HG03135 (cell line): Measurements from ENCODE around the gene NME7.
A peak's percentile ranks its signal among the peaks of the same experiment; 100 is the strongest.
"Not testable (repeated sequence)": the region's sequence is repeated elsewhere in the genome, so short reads cannot be mapped to it uniquely, and the experiment has no call there.

Source experiments
- ATAC-seq: cut with Tn5 transposase; IDR thresholded peaks from one replicate; pipeline ENCODE4 v1.9.1; 2021; ENCODE audit warnings: mild to moderate bottlenecking, moderate library complexity; ENCODE audit not compliant: unreplicated experiment

Gene NME7

DNA sequence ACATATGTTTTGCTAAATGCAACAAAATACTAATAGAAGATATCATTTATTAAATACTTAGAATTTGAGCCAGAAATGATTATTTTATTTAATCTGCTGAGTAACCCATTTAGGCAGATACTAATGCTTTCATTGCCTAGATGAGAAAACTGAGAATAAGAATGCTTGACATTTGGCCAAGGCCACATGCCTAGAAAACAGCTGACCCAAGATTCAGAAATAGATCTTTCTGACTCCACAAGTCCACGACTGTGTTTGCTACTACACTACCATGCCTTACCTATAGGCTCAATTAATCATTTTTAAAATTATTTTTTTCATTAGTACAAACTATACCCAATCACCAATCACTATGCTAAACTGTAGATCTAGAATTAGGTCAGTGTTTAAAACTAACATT lies 131.5 kb downstream of the NME7 start:
- ATAC-seq: no peak

GRCh38 chr1:169235568-169235967 lies 132.0 kb downstream of the NME7 start:
- ATAC-seq: no peak

DNA sequence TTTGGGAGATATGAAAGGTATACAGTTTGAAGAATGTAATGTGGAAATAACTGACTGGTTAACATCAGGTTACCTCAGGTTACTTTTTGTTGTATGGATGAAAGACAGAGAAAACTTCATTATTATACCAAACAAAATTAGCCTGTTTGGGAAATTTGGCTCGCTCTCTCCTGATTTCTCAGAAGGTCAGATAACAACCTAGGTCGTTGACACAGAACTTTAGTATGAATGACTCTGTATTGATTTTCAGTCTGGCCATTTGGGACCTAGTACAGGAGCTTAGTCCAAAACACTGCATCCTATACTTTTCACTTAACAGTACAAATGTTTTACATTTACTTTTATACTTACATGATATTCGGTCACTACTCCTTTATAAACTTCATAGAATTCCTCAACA lies 132.8 kb downstream of the NME7 start:
- no peak for ATAC-seq

- ATAC-seq: no peak
These were observed 150.0 kb downstream of the NME7 start for GRCh38 chr1:169217636-169218035.

DNA sequence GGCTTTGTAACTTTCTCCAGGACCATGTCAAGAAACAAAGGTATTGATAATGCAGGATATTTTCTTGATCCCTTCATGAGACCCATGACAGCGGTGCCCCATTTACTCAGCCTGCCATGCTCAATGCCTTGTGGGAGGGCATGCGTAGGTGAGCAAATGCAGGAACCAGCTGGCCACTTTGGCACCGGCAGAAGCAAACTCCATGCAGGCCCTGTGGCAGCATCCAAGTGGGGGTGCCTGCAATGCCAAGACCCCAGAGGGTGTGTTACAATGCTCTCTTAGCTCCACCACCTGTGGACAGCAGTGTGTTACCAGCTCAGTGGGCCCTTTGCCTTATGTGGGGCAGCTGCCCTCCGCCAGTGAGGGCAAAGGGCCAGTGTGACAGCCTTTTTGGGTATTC lies 153.0 kb downstream of the NME7 start:
- no peak for ATAC-seq

DNA sequence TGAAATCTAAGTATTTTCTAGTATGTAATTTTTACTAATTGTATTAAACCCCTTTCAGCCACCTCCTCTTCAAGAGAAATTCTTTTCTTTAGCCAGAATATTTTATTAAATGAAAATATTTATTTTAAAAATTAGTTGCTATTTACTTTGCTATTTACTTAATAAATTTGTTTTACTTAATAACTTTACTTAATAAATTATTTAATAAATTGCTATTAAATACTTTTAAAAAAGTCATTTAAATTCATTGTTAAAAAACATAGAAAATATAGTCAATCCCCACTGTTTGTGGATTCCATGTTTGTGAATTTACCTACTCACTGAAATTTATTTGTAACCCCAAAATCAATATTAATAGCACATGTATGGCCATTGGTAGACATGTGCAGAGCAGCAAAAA lies 155.5 kb downstream of the NME7 start:
- no peak for ATAC-seq

DNA sequence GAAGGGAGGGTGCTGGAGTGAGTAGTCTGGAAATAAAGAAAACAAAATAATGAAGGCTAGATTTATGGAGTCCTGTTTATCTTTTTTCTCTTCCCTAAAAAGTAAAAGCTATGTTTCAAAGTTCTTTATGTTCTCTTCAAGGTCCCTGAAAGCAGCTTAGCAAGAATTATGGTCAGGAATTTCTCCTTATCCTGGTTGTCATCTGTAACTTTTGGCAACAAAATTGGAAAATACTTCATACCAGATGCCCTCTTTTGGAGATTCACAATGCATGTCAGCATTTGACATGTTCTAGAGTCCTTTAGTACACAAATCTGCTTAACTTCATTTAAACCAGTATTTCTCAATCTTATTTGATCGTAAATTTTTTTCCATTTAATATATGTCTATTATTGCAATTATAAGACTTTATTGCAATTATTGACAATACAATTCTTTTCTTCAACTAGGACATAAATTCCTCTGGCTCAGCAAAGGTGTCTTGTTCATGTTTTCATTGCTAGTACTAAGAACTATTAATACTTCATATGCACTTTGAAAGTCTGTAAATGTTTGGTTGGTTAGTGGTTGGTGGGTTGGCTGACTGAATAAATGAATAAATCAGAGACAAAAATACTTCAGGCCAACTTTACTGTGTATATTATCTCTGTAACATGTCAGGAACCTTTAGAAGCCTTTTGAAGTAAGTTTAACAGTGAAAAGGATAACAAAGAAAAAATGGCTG lies 159.6 kb downstream of the NME7 start:
- ATAC-seq: no peak

DNA sequence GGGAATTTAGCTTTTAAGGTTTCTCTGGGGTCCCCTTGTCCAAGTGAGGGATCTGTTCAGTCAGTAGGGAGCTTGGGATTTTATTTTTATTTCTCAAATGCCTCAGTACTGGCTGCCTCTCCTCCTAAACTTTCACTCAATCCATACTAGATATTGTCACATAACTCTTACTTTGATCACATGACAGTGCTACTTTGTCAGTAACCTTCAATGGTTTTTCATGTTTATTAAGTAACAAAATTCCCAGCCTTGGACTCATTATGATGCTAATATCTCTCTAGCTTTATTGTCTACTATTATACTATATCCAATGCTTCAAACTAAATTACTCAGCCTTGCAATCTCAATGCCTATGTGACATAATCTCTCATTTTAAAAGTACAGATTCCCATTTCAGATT lies 163.4 kb downstream of the NME7 start:
- ATAC-seq: no peak

- ATAC-seq: no peak
These were observed 164.6 kb downstream of the NME7 start for GRCh38 chr1:169202791-169203665.

GRCh38 chr1:169201084-169201619 lies 166.4 kb downstream of the NME7 start:
- no peak for ATAC-seq

DNA sequence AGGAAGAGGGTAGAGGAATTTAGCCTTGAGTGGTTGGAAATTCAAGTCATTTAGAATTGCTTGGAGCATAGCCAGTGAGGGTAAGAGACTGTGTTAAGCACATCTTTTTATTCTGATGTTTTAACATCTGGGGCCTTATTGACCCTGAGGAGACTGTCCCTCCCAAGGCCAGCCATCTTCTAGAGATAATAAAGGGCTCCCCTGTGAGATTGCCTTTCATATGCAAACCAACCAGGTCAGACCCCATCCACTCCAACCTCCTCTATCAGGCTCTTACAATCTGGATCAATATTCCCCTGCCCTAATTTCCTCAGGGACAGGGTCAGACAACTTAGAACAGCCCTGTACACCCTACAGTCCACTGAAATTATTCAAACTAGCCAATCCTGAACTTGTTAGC lies 167.3 kb downstream of the NME7 start:
- ATAC-seq: no peak

- ATAC-seq: no peak
These were observed 171.0 kb downstream of the NME7 start for GRCh38 chr1:169196581-169196980.

DNA sequence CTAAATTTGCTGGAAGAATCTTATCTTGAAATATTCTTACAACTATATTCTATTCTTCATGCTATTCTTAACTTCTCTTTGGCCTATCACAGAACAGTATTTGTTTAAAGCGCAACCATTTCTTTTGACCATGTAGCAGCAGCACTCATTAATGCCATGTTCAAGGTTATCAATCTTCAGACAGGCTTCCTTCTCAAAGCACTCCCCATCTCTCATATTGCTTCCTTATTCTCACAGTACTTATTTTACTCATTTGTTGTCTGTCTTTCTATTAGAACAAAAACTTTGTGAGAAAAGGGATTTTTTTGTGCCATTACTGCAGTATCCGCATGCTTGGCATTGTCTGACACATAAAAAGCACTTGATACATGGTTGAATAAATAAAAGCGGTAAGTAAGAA lies 171.4 kb downstream of the NME7 start:
- ATAC-seq: no peak

GRCh38 chr1:169193191-169193850 lies 174.3 kb downstream of the NME7 start:
- ATAC-seq: no peak

DNA sequence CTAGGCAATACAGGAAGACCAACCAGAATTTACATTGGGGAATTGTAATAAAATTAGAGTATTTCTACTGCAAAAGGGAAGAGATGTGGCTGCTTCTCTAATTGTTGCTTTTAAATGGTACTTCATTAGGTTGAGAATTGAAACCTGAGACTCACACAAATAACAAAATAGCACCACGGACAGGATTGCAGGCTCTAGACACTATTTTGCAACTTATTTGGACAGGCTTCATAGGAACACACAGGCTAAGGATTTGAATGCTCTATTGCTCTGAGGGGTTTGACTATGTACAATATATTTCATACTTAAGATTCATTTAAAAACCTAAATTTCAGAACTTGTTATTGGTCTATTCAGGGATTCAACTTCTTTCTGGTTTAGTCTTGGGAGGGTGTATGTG lies 181.5 kb downstream of the NME7 start:
- no peak for ATAC-seq

GRCh38 chr1:169184812-169185211 lies 182.8 kb downstream of the NME7 start:
- no peak for ATAC-seq

GRCh38 chr1:169180174-169180573 lies 187.4 kb downstream of the NME7 start:
- ATAC-seq: no peak

DNA sequence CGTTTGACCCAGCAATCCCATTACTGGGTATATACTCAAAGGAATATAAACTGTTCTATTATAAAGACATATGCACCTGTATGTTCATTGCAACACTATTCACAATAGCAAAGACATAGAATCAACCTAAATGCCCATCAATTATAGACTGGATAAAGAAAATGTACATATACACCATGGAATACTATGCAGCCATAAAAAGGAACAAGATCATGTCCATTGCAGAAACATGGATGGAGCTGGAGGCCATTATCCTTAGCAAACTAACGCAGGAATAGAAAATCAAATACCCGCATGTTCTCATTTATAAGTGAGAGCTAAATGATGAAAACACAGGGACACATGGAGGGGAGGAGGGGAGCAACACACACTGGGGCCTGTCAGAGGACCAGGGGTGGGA lies 188.2 kb downstream of the NME7 start:
- not testable (repeated sequence) for ATAC-seq

GRCh38 chr1:169175461-169175860 lies 192.1 kb downstream of the NME7 start:
- ATAC-seq: no peak

GRCh38 chr1:169163059-169163458 lies 204.5 kb downstream of the NME7 start:
- no peak for ATAC-seq

GRCh38 chr1:169161496-169162194 lies 206.0 kb downstream of the NME7 start:
- ATAC-seq: peak; percentile 88
